Activated CD8-positive, alpha-beta T cell treated with anti-CD3 and anti-CD28 coated beads for 36 hours (primary cell): Measurements from ENCODE around the gene LOC101059915. TPM values are rescaled to one million over a fixed set of nuclear protein-coding genes. Genes with fewer than 3 reads are reported as not detected.
A peak's percentile ranks its signal among the peaks of the same experiment; 100 is the strongest.
"Not testable (repeated sequence)": the region's sequence is repeated elsewhere in the genome, so short reads cannot be mapped to it uniquely, and the experiment has no call there.

Source experiments
- ATAC-seq: fragments of 200-7000 bp; cut with Tn5 transposase; one replicate; pipeline ENCODE4 v1.10.0; 2021; ENCODE audit warnings: mild to moderate bottlenecking, moderate library complexity
- CTCF ChIA-PET: fragments of 350-600 bp; sonication (Branson Sonifier 250); formaldehyde crosslinking; loops from one replicate; lab custom pipeline; 2021; ENCODE audit warnings: antibody characterized with exemption; lab: Charles Lee
- POLR2A ChIA-PET: fragments of 350-600 bp; sonication (Branson Sonifier 250); formaldehyde crosslinking; loops from one replicate; lab custom pipeline; 2021; ENCODE audit warnings: antibody characterized with exemption; lab: Charles Lee
- DNase-seq: peaks from one replicate; pipeline ENCODE4 v3.0.0-alpha.2; 2020
- H3K27ac Mint-ChIP-seq: one replicate; pipeline ENCODE4 v1.8.0; 2021; ENCODE audit warnings: mild to moderate bottlenecking, mixed read lengths
- H3K27me3 Mint-ChIP-seq: one replicate; pipeline ENCODE4 v1.8.0; 2021; ENCODE audit warnings: mixed read lengths
- H3K36me3 Mint-ChIP-seq: one replicate; pipeline ENCODE4 v1.8.0; 2021; ENCODE audit warnings: low read depth, mixed read lengths
- H3K4me1 Mint-ChIP-seq: one replicate; pipeline ENCODE4 v1.8.0; 2021; ENCODE audit warnings: low read depth, mixed read lengths
- H3K4me3 Mint-ChIP-seq: one replicate; pipeline ENCODE4 v1.8.0; 2021; ENCODE audit warnings: mild to moderate bottlenecking, moderate library complexity, mixed read lengths
- H3K9me3 Mint-ChIP-seq: one replicate; pipeline ENCODE4 v1.8.0; 2021; ENCODE audit warnings: mixed read lengths
- intact Hi-C: fragments of 100-400 bp; cut with micrococcal nuclease; formaldehyde crosslinking; loops from one replicate; pipeline ENCODE4 v1.10.0; 2022
- total RNA-seq, 2 experiments: library from RNA; stranded (reverse); gene quantifications; one replicate each; pipeline ENCODE4 v1.2.3, GENCODE V29; 2021

LOC101059915 gene

GRCh38 chrX:71719195-71719594, 51.8 kb downstream of the LOC101059915 start:
- H3K4me1 Mint-ChIP-seq, ATAC-seq, DNase-seq, H3K27ac Mint-ChIP-seq, H3K36me3 Mint-ChIP-seq, intact Hi-C loops, H3K27me3 Mint-ChIP-seq, H3K4me3 Mint-ChIP-seq, H3K9me3 Mint-ChIP-seq, CTCF ChIA-PET, POLR2A ChIA-PET: not testable (repeated sequence)

- H3K9me3 Mint-ChIP-seq, intact Hi-C loops, H3K36me3 Mint-ChIP-seq, H3K4me1 Mint-ChIP-seq, H3K27ac Mint-ChIP-seq, H3K27me3 Mint-ChIP-seq, H3K4me3 Mint-ChIP-seq, POLR2A ChIA-PET, DNase-seq, CTCF ChIA-PET: not testable (repeated sequence)
- peak; percentile 51 for ATAC-seq
Measured at GRCh38 chrX:71720289-71720886, 53.0 kb downstream of the LOC101059915 start.

Other genes starting within 250 kb of the LOC101059915 start
- gene OGT, start 134.4 kb upstream of the LOC101059915 start, total RNA-seq: 100 to 1,000 TPM; 354 to 358 TPM
- gene GCNA, start 89.1 kb upstream of the LOC101059915 start, total RNA-seq: 1 to 10 TPM; 3.5 to 5.1 TPM
- gene CXCR3, start 49.0 kb upstream of the LOC101059915 start, total RNA-seq: 10 to 100 TPM; 42.4 to 43.8 TPM
- not detected for gene CXorf49, start 50.7 kb downstream of the LOC101059915 start, total RNA-seq
- not detected for gene CXorf49B, start 95.8 kb downstream of the LOC101059915 start, total RNA-seq
- under 1 TPM; 0.58 to 0.88 TPM for gene NHSL2, start 243.3 kb downstream of the LOC101059915 start, total RNA-seq